NOMO-1 treated with DMSO at 0.1 percent for 48 hours (cell line): ENCODE data around the gene SKAP2.

ENCODE experiments used
- DNase-seq: peaks from one replicate; lab custom pipeline; 2025; ENCODE audit not compliant: unreplicated experiment; lab: John Stamatoyannopoulos, UW

Gene SKAP2

GRCh38 chr7:26668821-26669220 is 195.6 kb downstream of the SKAP2 start:
- DNase-seq: no peak

GRCh38 chr7:26667514-26668133 is 196.8 kb downstream of the SKAP2 start:
- peak; percentile 97 for DNase-seq

GRCh38 chr7:26664735-26665416 is 199.5 kb downstream of the SKAP2 start:
- DNase-seq: peak; percentile 47

GRCh38 chr7:26664274-26664673 is 200.1 kb downstream of the SKAP2 start:
- no peak for DNase-seq

GRCh38 chr7:26663874-26664273 is 200.5 kb downstream of the SKAP2 start:
- DNase-seq: no peak

- no peak for DNase-seq
These were observed 201.7 kb downstream of the SKAP2 start for GRCh38 chr7:26662646-26663045.

GRCh38 chr7:26659121-26659520 is 205.3 kb downstream of the SKAP2 start:
- no peak for DNase-seq

GRCh38 chr7:26658389-26659084 is 205.9 kb downstream of the SKAP2 start:
- no peak for DNase-seq

- DNase-seq: no peak
These were observed 206.6 kb downstream of the SKAP2 start for GRCh38 chr7:26657686-26658388.

- DNase-seq: no peak
These were observed 207.2 kb downstream of the SKAP2 start for GRCh38 chr7:26657206-26657641.

GRCh38 chr7:26656735-26657134 is 207.7 kb downstream of the SKAP2 start:
- DNase-seq: no peak

GRCh38 chr7:26655781-26656180 is 208.6 kb downstream of the SKAP2 start:
- no peak for DNase-seq

- no peak for DNase-seq
These were observed 210.7 kb downstream of the SKAP2 start for GRCh38 chr7:26653430-26654399.

GRCh38 chr7:26652401-26653100 is 211.8 kb downstream of the SKAP2 start:
- DNase-seq: no peak

- no peak for DNase-seq
These were observed 214.3 kb downstream of the SKAP2 start for GRCh38 chr7:26650103-26650502.

GRCh38 chr7:26649388-26649787 is 215.0 kb downstream of the SKAP2 start:
- DNase-seq: no peak

- no peak for DNase-seq
These were observed 215.8 kb downstream of the SKAP2 start for GRCh38 chr7:26648554-26648953.

GRCh38 chr7:26646336-26647048 is 217.9 kb downstream of the SKAP2 start:
- DNase-seq: no peak

- DNase-seq: peak; percentile 85
These were observed 219.3 kb downstream of the SKAP2 start for GRCh38 chr7:26645121-26645520.
